SK-N-SH (cell line): ENCODE measurements around the gene RAB4A. TPM values are rescaled to one million over a fixed set of nuclear protein-coding genes. Genes with fewer than 3 reads are reported as not detected.
"Not testable (repeated sequence)": the region's sequence is repeated elsewhere in the genome, so short reads cannot be mapped to it uniquely, and the experiment has no call there.

Source experiments
- CTCF ChIA-PET: fragments of 300-600, 350-600 bp; formaldehyde crosslinking; extraction: SDS; loops from one replicate; lab custom pipeline; 2021; lab: Yijun Ruan, JAX
- POLR2A ChIA-PET: fragments of 350-600 bp; sonication (Branson Sonifier 250); formaldehyde crosslinking; extraction: SDS; loops from one replicate; lab custom pipeline; 2020; ENCODE audit warnings: antibody characterized with exemption, inconsistent platforms; lab: Yijun Ruan, JAX
- DNase-seq: peaks from one replicate; pipeline ENCODE4 v3.0.0; 2012
- H2AFZ ChIP-seq: fragments of 200-600 bp; sonication (generic); 2 replicates; pipeline ENCODE4 v1.8.1; 2016; ENCODE audit warnings: antibody characterized with exemption, mild to moderate bottlenecking, low read depth
- H3F3A ChIP-seq: fragments of 200-600 bp; sonication (generic); replicated peaks from 2 replicates; pipeline ENCODE3; 2016; ENCODE audit warnings: antibody characterized with exemption, mild to moderate bottlenecking; ENCODE audit not compliant: insufficient read depth
- H3K27ac ChIP-seq, 2 experiments: fragments of 200-500 bp in 1 of 2; fragments of 200-600 bp in 1 of 2; sonication (Bioruptor generic) in 1 of 2; sonication (generic), shearing (Covaris generic) in 1 of 2; 2 replicates each; pipeline versions ENCODE4 v1.5.1 to v1.6.1; 2014 to 2016; ENCODE audit warnings: low read depth in 2 of 2, inconsistent platforms in 1 of 2, low read length in 1 of 2, mild to moderate bottlenecking in 1 of 2, mixed read lengths in 1 of 2
- H3K27me3 ChIP-seq: fragments of 200-600 bp; sonication (generic), shearing (Covaris generic); 2 replicates; pipeline ENCODE4 v1.6.1; 2016; ENCODE audit warnings: mixed run types; ENCODE audit not compliant: insufficient read depth
- H3K36me3 ChIP-seq, 2 experiments: fragments of 200-500 bp in 1 of 2; fragments of 200-600 bp in 1 of 2; sonication (Bioruptor generic) in 1 of 2; sonication (generic) in 1 of 2; replicated peaks in 1 of 2; 2 replicates each; pipeline versions ENCODE3 to v1.5.1; 2014 to 2016; ENCODE audit warnings: low read length in 1 of 2, mild to moderate bottlenecking in 1 of 2; ENCODE audit not compliant: insufficient read depth in 2 of 2, control insufficient read depth in 1 of 2
- H3K4me1 ChIP-seq, 2 experiments: fragments of 200-500 bp in 1 of 2; fragments of 200-600 bp in 1 of 2; sonication (Bioruptor generic) in 1 of 2; sonication (generic), shearing (Covaris generic) in 1 of 2; 2 replicates each; pipeline versions ENCODE4 v1.5.1 to v1.6.1; 2014 to 2016; ENCODE audit warnings: low read depth in 1 of 2, low read length in 1 of 2, mixed run types in 1 of 2; ENCODE audit not compliant: insufficient read depth in 2 of 2, control insufficient read depth in 1 of 2
- H3K4me2 ChIP-seq: fragments of 200-600 bp; sonication (generic), shearing (Covaris generic); 2 replicates; pipeline ENCODE4 v1.6.1; 2017; ENCODE audit warnings: mixed run types
- H3K4me3 ChIP-seq, 2 experiments: fragments of 200-500 bp in 1 of 2; fragments of 200-600 bp in 1 of 2; sonication (Bioruptor generic) in 1 of 2; sonication (generic), shearing (Covaris generic) in 1 of 2; 2 replicates each; pipeline versions ENCODE4 v1.5.1 to v1.8.1; 2014 to 2016; ENCODE audit warnings: low read depth in 2 of 2, inconsistent platforms in 1 of 2, low read length in 1 of 2, mild to moderate bottlenecking in 1 of 2, mixed read lengths in 1 of 2, moderate library complexity in 1 of 2
- H3K79me2 ChIP-seq: fragments of 200-600 bp; sonication (generic); 2 replicates; pipeline ENCODE4 v1.8.1; 2017; ENCODE audit warnings: mild to moderate bottlenecking; ENCODE audit not compliant: insufficient read depth
- H3K9ac ChIP-seq: fragments of 200-600 bp; sonication (generic); 2 replicates; pipeline ENCODE4 v1.6.1; 2017; ENCODE audit warnings: mixed run types
- H3K9me2 ChIP-seq: fragments of 200-600 bp; sonication (generic); 2 replicates; pipeline ENCODE4 v1.6.1; 2017; ENCODE audit warnings: mixed run types
- H3K9me3 ChIP-seq: fragments of 200-600 bp; sonication (generic); 2 replicates; pipeline ENCODE4 v1.6.1; 2017; ENCODE audit warnings: mixed run types, mild to moderate bottlenecking, moderate library complexity
- H4K20me1 ChIP-seq: fragments of 200-600 bp; sonication (generic); 2 replicates; pipeline ENCODE4 v1.6.1; 2017; ENCODE audit warnings: mild to moderate bottlenecking, mixed run types; ENCODE audit not compliant: insufficient read depth
- EP300 ChIP-seq, 2 experiments: IDR thresholded peaks; 2 replicates each; pipeline versions ENCODE4 v1.4.0 to v1.6.1; 2012; ENCODE audit warnings: borderline replicate concordance in 1 of 2, low read depth in 1 of 2, low read length in 1 of 2
- FOSL2 ChIP-seq: IDR thresholded peaks from 2 replicates; pipeline ENCODE4 v1.4.0; 2012; ENCODE audit warnings: low read depth, mild to moderate bottlenecking, moderate library complexity, borderline replicate concordance
- GATA2 ChIP-seq: sonication (generic); formaldehyde crosslinking; IDR thresholded peaks from 2 replicates; pipeline ENCODE4 v1.5.0; 2020; ENCODE audit warnings: mild to moderate bottlenecking, missing genetic modification reagents
- JUND ChIP-seq: IDR thresholded peaks from 2 replicates; pipeline ENCODE4 v1.4.0; 2012
- MXI1 ChIP-seq: IDR thresholded peaks from 2 replicates; pipeline ENCODE4 v1.6.1; 2012; ENCODE audit warnings: mild to moderate bottlenecking, low read depth, low read length, improper control_type of control experiment
- NFIC ChIP-seq: IDR thresholded peaks from 2 replicates; pipeline ENCODE4 v1.4.0; 2012; ENCODE audit warnings: borderline replicate concordance
- NRF1 ChIP-seq: IDR thresholded peaks from 2 replicates; pipeline ENCODE4 v1.6.1; 2012; ENCODE audit warnings: low read depth, mild to moderate bottlenecking, low read length
- POLR2AphosphoS5 ChIP-seq: IDR thresholded peaks from 2 replicates; pipeline ENCODE4 v1.6.1; 2012; ENCODE audit warnings: low read depth, low read length
- RAD21 ChIP-seq: IDR thresholded peaks from 2 replicates; pipeline ENCODE4 v1.6.1; 2012; ENCODE audit warnings: mild to moderate bottlenecking, low read length
- RCOR1 ChIP-seq: fragments of 150-350 bp; IDR thresholded peaks from 2 replicates; pipeline ENCODE4 v1.6.1; 2017; ENCODE audit warnings: antibody characterized with exemption, low read length
- RXRA ChIP-seq: IDR thresholded peaks from 2 replicates; pipeline ENCODE4 v1.4.0; 2012; ENCODE audit warnings: low read depth, mild to moderate bottlenecking, borderline replicate concordance
- TAF1 ChIP-seq: IDR thresholded peaks from 2 replicates; pipeline ENCODE4 v1.6.1; 2012; ENCODE audit warnings: low read depth, mild to moderate bottlenecking, low read length, moderate library complexity, borderline replicate concordance
- TCF12 ChIP-seq: IDR thresholded peaks from 2 replicates; pipeline ENCODE4 v1.4.0; 2012
- TEAD4 ChIP-seq: IDR thresholded peaks from 2 replicates; pipeline ENCODE4 v1.4.0; 2012; ENCODE audit warnings: mild to moderate bottlenecking, borderline replicate concordance; ENCODE audit not compliant: insufficient read depth
- YY1 ChIP-seq: IDR thresholded peaks from 2 replicates; pipeline ENCODE4 v1.4.0; 2012; ENCODE audit warnings: low read depth, mild to moderate bottlenecking
- WGBS: methylation state at CpG from one replicate; pipeline ENCODE4 v1.1.6; 2017; ENCODE audit warnings: low lambda C conversion rate; 5-methylcytosine and 5-hydroxymethylcytosine counted together
- polyA plus RNA-seq, 3 experiments: library from polyadenylated mRNA; depleted of rRNA; stranded (reverse); fragments of >200 nt; gene quantifications; 2 replicates each; pipeline ENCODE4 v1.2.3, GENCODE V29; 2012
- TF ChIP-seq, protein P1 (sequence below): IDR thresholded peaks from 2 replicates; pipeline ENCODE4 v1.6.1; 2012; ENCODE audit warnings: mild to moderate bottlenecking, low read depth, low read length, moderate library complexity
- TF ChIP-seq, protein P2 (sequence below): IDR thresholded peaks from 2 replicates; pipeline ENCODE4 v1.4.0; 2012; ENCODE audit warnings: low read depth, borderline replicate concordance
- TF ChIP-seq, protein P3 (sequence below): IDR thresholded peaks from 2 replicates; pipeline ENCODE4; 2012
- TF ChIP-seq, protein P4 (sequence below): fragments of 150-350 bp; IDR thresholded peaks from 2 replicates; pipeline ENCODE4 v1.6.1; 2017; ENCODE audit warnings: antibody characterized with exemption, low read length, low read depth, borderline replicate concordance
- TF ChIP-seq, protein P5 (sequence below): fragments of 200-600 bp; sonication (generic); IDR thresholded peaks from 2 replicates; pipeline ENCODE4 v1.6.1; 2017; ENCODE audit warnings: antibody characterized with exemption, mild to moderate bottlenecking, moderate library complexity

RAB4A gene
- polyA plus RNA-seq, 1 of the 3 experiments (the other 2 are of a cell fraction), result 28.1 TPM

DNA sequence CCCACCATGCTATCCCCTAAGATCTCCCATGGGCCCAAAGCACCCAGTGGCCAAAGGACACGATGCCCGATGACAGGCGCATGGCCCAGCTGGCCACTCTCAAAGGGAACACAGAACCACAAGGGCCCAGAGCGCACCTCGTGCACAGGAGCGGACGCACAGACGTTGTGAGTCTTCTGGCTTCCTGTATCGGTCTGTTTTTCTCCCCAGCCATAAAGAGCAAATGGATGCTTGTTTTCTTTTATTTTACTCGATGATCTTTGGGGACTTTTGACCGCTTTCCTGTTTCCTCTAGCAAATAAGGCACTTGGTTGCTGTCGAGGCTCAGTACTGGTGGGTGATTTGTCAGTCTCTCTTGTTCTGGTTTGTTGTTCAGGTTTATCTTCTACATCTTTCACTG, 55.7 kb downstream of the RAB4A start:
- no peak overlapping the region for H2AFZ ChIP-seq
- no peaks in the 10 kb centered on the region for H3K27me3 ChIP-seq
- H3K79me2 ChIP-seq, result peaks cover 14% of the 10 kb centered on the region; the same call in 1 of the 2 replicates
- no peaks in the 10 kb centered on the region for H4K20me1 ChIP-seq
- H3K9ac ChIP-seq, result no peak overlapping the region
- ChIA-PET CTCF (no interaction called here), POLR2A (no interaction called here)
- peaks cover 21 to 52% of the 10 kb centered on the region in 2 experiments for H3K36me3 ChIP-seq
- DNase-seq, result no peak
- H3K4me2 ChIP-seq, result no peak overlapping the region
- peaks cover 0 to 18% of the 10 kb centered on the region in 2 experiments; a peak in 2 of 4 replicates for H3K4me1 ChIP-seq
- 89% methylated on average over 12 of the region's 12 CpGs for WGBS
- no peak overlapping the region for H3K4me3 ChIP-seq
- no peaks in the 10 kb centered on the region for H3K9me2 ChIP-seq
- no peak overlapping the region for H3K27ac ChIP-seq
- TF ChIP-seq EP300 (IDR thresholded peaks at IDR 0.05; ENCODE audit: borderline replicate concordance in 1 of 2, low read depth in 1 of 2, low read length in 1 of 2) (no peak), NRF1 (no peak), RCOR1 (no peak), TEAD4 (no peak), YY1 (no peak), TCF12 (no peak), RXRA (no peak), GATA2 (no peak), POLR2AphosphoS5 (no peak), JUND (no peak), TAF1 (no peak), FOSL2 (no peak), RAD21 (no peak), NFIC (no peak), MXI1 (no peak)
- TF ChIP-seq, protein P1, sequence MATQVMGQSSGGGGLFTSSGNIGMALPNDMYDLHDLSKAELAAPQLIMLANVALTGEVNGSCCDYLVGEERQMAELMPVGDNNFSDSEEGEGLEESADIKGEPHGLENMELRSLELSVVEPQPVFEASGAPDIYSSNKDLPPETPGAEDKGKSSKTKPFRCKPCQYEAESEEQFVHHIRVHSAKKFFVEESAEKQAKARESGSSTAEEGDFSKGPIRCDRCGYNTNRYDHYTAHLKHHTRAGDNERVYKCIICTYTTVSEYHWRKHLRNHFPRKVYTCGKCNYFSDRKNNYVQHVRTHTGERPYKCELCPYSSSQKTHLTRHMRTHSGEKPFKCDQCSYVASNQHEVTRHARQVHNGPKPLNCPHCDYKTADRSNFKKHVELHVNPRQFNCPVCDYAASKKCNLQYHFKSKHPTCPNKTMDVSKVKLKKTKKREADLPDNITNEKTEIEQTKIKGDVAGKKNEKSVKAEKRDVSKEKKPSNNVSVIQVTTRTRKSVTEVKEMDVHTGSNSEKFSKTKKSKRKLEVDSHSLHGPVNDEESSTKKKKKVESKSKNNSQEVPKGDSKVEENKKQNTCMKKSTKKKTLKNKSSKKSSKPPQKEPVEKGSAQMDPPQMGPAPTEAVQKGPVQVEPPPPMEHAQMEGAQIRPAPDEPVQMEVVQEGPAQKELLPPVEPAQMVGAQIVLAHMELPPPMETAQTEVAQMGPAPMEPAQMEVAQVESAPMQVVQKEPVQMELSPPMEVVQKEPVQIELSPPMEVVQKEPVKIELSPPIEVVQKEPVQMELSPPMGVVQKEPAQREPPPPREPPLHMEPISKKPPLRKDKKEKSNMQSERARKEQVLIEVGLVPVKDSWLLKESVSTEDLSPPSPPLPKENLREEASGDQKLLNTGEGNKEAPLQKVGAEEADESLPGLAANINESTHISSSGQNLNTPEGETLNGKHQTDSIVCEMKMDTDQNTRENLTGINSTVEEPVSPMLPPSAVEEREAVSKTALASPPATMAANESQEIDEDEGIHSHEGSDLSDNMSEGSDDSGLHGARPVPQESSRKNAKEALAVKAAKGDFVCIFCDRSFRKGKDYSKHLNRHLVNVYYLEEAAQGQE, result no peak
- TF ChIP-seq, protein P2, sequence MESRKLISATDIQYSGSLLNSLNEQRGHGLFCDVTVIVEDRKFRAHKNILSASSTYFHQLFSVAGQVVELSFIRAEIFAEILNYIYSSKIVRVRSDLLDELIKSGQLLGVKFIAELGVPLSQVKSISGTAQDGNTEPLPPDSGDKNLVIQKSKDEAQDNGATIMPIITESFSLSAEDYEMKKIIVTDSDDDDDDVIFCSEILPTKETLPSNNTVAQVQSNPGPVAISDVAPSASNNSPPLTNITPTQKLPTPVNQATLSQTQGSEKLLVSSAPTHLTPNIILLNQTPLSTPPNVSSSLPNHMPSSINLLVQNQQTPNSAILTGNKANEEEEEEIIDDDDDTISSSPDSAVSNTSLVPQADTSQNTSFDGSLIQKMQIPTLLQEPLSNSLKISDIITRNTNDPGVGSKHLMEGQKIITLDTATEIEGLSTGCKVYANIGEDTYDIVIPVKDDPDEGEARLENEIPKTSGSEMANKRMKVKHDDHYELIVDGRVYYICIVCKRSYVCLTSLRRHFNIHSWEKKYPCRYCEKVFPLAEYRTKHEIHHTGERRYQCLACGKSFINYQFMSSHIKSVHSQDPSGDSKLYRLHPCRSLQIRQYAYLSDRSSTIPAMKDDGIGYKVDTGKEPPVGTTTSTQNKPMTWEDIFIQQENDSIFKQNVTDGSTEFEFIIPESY, result no peak
- TF ChIP-seq, protein P3, sequence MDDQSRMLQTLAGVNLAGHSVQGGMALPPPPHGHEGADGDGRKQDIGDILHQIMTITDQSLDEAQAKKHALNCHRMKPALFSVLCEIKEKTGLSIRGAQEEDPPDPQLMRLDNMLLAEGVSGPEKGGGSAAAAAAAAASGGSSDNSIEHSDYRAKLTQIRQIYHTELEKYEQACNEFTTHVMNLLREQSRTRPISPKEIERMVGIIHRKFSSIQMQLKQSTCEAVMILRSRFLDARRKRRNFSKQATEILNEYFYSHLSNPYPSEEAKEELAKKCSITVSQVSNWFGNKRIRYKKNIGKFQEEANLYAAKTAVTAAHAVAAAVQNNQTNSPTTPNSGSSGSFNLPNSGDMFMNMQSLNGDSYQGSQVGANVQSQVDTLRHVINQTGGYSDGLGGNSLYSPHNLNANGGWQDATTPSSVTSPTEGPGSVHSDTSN, result no peak
- TF ChIP-seq, protein P4, sequence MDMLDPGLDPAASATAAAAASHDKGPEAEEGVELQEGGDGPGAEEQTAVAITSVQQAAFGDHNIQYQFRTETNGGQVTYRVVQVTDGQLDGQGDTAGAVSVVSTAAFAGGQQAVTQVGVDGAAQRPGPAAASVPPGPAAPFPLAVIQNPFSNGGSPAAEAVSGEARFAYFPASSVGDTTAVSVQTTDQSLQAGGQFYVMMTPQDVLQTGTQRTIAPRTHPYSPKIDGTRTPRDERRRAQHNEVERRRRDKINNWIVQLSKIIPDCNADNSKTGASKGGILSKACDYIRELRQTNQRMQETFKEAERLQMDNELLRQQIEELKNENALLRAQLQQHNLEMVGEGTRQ, result no peak
- TF ChIP-seq, protein P5, sequence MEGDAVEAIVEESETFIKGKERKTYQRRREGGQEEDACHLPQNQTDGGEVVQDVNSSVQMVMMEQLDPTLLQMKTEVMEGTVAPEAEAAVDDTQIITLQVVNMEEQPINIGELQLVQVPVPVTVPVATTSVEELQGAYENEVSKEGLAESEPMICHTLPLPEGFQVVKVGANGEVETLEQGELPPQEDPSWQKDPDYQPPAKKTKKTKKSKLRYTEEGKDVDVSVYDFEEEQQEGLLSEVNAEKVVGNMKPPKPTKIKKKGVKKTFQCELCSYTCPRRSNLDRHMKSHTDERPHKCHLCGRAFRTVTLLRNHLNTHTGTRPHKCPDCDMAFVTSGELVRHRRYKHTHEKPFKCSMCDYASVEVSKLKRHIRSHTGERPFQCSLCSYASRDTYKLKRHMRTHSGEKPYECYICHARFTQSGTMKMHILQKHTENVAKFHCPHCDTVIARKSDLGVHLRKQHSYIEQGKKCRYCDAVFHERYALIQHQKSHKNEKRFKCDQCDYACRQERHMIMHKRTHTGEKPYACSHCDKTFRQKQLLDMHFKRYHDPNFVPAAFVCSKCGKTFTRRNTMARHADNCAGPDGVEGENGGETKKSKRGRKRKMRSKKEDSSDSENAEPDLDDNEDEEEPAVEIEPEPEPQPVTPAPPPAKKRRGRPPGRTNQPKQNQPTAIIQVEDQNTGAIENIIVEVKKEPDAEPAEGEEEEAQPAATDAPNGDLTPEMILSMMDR, result no peak
- no peaks in the 10 kb centered on the region for H3K9me3 ChIP-seq
- H3F3A ChIP-seq, result no peaks in the 10 kb centered on the region

DNA sequence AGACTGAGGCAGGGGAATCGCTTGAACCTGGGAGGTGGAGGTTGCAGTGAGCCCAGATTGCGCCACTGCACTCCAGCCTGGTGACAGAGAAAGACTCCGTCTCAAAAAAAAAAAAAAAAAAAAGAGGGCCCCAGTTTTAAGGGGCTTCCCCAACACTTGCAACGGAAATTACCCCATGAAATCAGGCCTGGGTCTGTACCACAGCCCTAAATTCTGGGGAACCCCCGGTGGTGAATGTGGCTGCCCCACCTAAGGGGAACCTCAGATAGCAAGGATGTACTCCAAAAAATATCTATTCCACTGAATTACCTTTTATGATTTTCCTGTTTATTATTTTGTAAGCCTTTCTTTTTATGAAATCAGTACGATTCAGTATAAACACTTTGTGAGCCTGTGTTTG, 56.9 kb downstream of the RAB4A start:
- H2AFZ ChIP-seq, DNase-seq, H3K4me3 ChIP-seq, H3F3A ChIP-seq, POLR2A ChIA-PET, H3K9me3 ChIP-seq, H3K27me3 ChIP-seq, CTCF ChIA-PET, H4K20me1 ChIP-seq, H3K9me2 ChIP-seq, H3K4me2 ChIP-seq, H3K27ac ChIP-seq, H3K9ac ChIP-seq: not testable (repeated sequence)
- WGBS, result 97% methylated on average over 6 of the region's 6 CpGs
- peaks cover 10 to 41% of the 10 kb centered on the region in 2 experiments for H3K36me3 ChIP-seq
- peaks cover 0 to 18% of the 10 kb centered on the region in 2 experiments; a peak in 2 of 4 replicates for H3K4me1 ChIP-seq
- peaks cover 14% of the 10 kb centered on the region; the same call in 1 of the 2 replicates for H3K79me2 ChIP-seq
